ENCODE results near the gene ARRDC4. TPM values are rescaled to one million over a fixed set of nuclear protein-coding genes. Genes with fewer than 3 reads are reported as not detected.
"Not testable (repeated sequence)": the region's sequence is repeated elsewhere in the genome, so short reads cannot be mapped to it uniquely, and the experiment has no call there.

Gene ARRDC4
- total RNA-seq, 1 donor from 2014 or later = 52.8 TPM

GRCh38 chr15:97981758-97982157, 21.3 kb downstream of the ARRDC4 start:
- intact Hi-C loops (cut with DNase I) = no loop called here
- Histone ChIP-seq H3K4me1 (no peaks in the 10 kb centered on the region), H3K27me3 (ENCODE audit: low read depth) (no peaks in the 10 kb centered on the region), H3K4me3 (no peak overlapping the region), H3K27ac (no peak overlapping the region), H3K36me3 (no peaks in the 10 kb centered on the region), H3K9me3 (no peaks in the 10 kb centered on the region)
- ATAC-seq (no peak), DNase-seq (no peak)
- TF ChIP-seq CTCF (IDR thresholded peaks at IDR 0.05) = no peak

- Histone ChIP-seq H3K4me1 (no peaks in the 10 kb centered on the region), H3K36me3 (no peaks in the 10 kb centered on the region), H3K9me3 (no peaks in the 10 kb centered on the region), H3K4me3 (no peak overlapping the region), H3K27ac (no peak overlapping the region), H3K27me3 (ENCODE audit: low read depth) (no peaks in the 10 kb centered on the region)
- intact Hi-C loops (cut with DNase I) = no loop called here
- DNase-seq (no peak), ATAC-seq (peak; percentile 58 to 75)
- TF ChIP-seq CTCF (IDR thresholded peaks at IDR 0.05) = no peak
Measured at GRCh38 chr15:97984157-97984556, 23.7 kb downstream of the ARRDC4 start.

GRCh38 chr15:97985979-97986378, 25.5 kb downstream of the ARRDC4 start:
- H3K9me3 ChIP-seq; intact Hi-C loops (cut with DNase I); H3K27me3 ChIP-seq (ENCODE audit: low read depth); H3K27ac ChIP-seq; ATAC-seq; DNase-seq; H3K36me3 ChIP-seq; H3K4me3 ChIP-seq; H3K4me1 ChIP-seq: not testable (repeated sequence)

- H3K4me3 ChIP-seq = no peak overlapping the region
- no peak overlapping the region for H3K27ac ChIP-seq
- no peaks in the 10 kb centered on the region for H3K4me1 ChIP-seq
- no peak for TF ChIP-seq CTCF (IDR thresholded peaks at IDR 0.05)
- no peaks in the 10 kb centered on the region for H3K36me3 ChIP-seq
- DNase-seq (no peak), ATAC-seq (no peak)
- intact Hi-C loops (cut with DNase I) = no loop called here
- no peaks in the 10 kb centered on the region for H3K27me3 ChIP-seq (ENCODE audit: low read depth)
- H3K9me3 ChIP-seq = no peaks in the 10 kb centered on the region
Measured at GRCh38 chr15:97986781-97987180, 26.3 kb downstream of the ARRDC4 start.

GRCh38 chr15:97989299-97989698, 28.8 kb downstream of the ARRDC4 start:
- ATAC-seq (no peak), DNase-seq (no peak)
- H3K36me3 ChIP-seq = no peaks in the 10 kb centered on the region
- H3K4me1 ChIP-seq = no peaks in the 10 kb centered on the region
- no peak overlapping the region for H3K4me3 ChIP-seq
- no peaks in the 10 kb centered on the region for H3K27me3 ChIP-seq (ENCODE audit: low read depth)
- intact Hi-C loops (cut with DNase I) = no loop called here
- TF ChIP-seq CTCF (IDR thresholded peaks at IDR 0.05) = no peak
- H3K9me3 ChIP-seq = no peaks in the 10 kb centered on the region
- H3K27ac ChIP-seq = no peak overlapping the region

GRCh38 chr15:97991972-97992541, 31.6 kb downstream of the ARRDC4 start:
- H3K4me1 ChIP-seq = no peaks in the 10 kb centered on the region
- intact Hi-C loops (cut with DNase I) = no loop called here
- DNase-seq (peak; percentile 50), ATAC-seq (peak; percentile 55 to 64)
- no peak overlapping the region for H3K27ac ChIP-seq
- H3K4me3 ChIP-seq = no peak overlapping the region
- no peak for TF ChIP-seq CTCF (IDR thresholded peaks at IDR 0.05)
- H3K27me3 ChIP-seq (ENCODE audit: low read depth) = no peaks in the 10 kb centered on the region
- no peaks in the 10 kb centered on the region for H3K9me3 ChIP-seq
- H3K36me3 ChIP-seq = no peaks in the 10 kb centered on the region

All from lower lobe of right lung (tissue), 2 donors.